ENCODE results near the gene SMARCC1.

DNA sequence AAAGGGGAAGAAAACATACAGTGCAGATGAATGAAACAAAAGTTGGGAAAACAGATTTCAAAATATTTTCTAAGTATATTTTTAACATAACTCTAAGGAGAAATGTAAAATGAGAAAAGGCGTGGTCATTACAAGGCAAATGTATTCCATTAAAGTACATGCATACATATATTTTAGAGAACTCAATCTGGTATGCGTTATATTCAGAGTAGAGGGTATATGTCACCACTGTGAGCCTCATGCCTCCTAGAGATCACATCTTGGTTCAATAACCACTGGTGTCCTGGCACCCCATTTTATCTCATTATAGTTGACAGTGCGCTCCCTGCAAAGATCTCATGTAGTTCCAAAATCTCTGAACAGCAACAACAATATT lies 77.5 kb downstream of the SMARCC1 start:
- TF ChIP-seq, protein P1, sequence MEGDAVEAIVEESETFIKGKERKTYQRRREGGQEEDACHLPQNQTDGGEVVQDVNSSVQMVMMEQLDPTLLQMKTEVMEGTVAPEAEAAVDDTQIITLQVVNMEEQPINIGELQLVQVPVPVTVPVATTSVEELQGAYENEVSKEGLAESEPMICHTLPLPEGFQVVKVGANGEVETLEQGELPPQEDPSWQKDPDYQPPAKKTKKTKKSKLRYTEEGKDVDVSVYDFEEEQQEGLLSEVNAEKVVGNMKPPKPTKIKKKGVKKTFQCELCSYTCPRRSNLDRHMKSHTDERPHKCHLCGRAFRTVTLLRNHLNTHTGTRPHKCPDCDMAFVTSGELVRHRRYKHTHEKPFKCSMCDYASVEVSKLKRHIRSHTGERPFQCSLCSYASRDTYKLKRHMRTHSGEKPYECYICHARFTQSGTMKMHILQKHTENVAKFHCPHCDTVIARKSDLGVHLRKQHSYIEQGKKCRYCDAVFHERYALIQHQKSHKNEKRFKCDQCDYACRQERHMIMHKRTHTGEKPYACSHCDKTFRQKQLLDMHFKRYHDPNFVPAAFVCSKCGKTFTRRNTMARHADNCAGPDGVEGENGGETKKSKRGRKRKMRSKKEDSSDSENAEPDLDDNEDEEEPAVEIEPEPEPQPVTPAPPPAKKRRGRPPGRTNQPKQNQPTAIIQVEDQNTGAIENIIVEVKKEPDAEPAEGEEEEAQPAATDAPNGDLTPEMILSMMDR (IDR thresholded peaks at IDR 0.05) = no peak
- TF ChIP-seq POLR2A (IDR thresholded peaks at IDR 0.05) = no peak

Measured in esophagus squamous epithelium (tissue), 4 donors.